Osteoblast (primary cell): ENCODE results near the gene CNTFR. TPM values are rescaled to one million over a fixed set of nuclear protein-coding genes. Genes with fewer than 3 reads are reported as not detected.

Source experiments
- DNase-seq: peaks from one replicate; pipeline ENCODE4 v3.0.0; 2011; ENCODE audit warnings: low spot score, mixed read lengths; ENCODE audit not compliant: insufficient read length; ENCODE audit errors: missing footprints
- H2AFZ ChIP-seq: 2 replicates; pipeline ENCODE4 v1.6.0; 2011; ENCODE audit warnings: mild to moderate bottlenecking, low read length
- H3K27ac ChIP-seq: 2 replicates; pipeline ENCODE4 v1.5.1; 2011; ENCODE audit warnings: mild to moderate bottlenecking, low read depth, low read length, moderate library complexity
- H3K27me3 ChIP-seq: 2 replicates; pipeline ENCODE4 v1.6.0; 2012; ENCODE audit warnings: mild to moderate bottlenecking, control low read depth, inconsistent platforms, low read length, moderate library complexity; ENCODE audit not compliant: insufficient read depth
- H3K36me3 ChIP-seq: 2 replicates; pipeline ENCODE4 v1.5.1; 2011; ENCODE audit warnings: mild to moderate bottlenecking, low read length, control low read depth, moderate library complexity; ENCODE audit not compliant: insufficient read depth
- H3K4me1 ChIP-seq: 2 replicates; pipeline ENCODE4 v1.5.1; 2011; ENCODE audit warnings: mild to moderate bottlenecking, low read length, control low read depth, moderate library complexity; ENCODE audit not compliant: insufficient read depth
- H3K4me2 ChIP-seq: 2 replicates; pipeline ENCODE4 v1.6.0; 2011; ENCODE audit warnings: mild to moderate bottlenecking, low read length; ENCODE audit not compliant: insufficient read depth
- H3K4me3 ChIP-seq: fragments of 200-600 bp; sonication (generic); 3 replicates; pipeline ENCODE4 v1.5.1; 2012; ENCODE audit warnings: mild to moderate bottlenecking, low read length, inconsistent platforms; ENCODE audit not compliant: insufficient read depth
- H3K79me2 ChIP-seq: 2 replicates; pipeline ENCODE4 v1.6.0; 2012; ENCODE audit warnings: mild to moderate bottlenecking, low read length, control low read depth, inconsistent platforms; ENCODE audit not compliant: insufficient read depth
- H3K9me3 ChIP-seq: 2 replicates; pipeline ENCODE4 v1.5.1; 2011; ENCODE audit warnings: low read depth, low read length, control low read depth
- H4K20me1 ChIP-seq: 2 replicates; pipeline ENCODE4 v1.6.0; 2012; ENCODE audit warnings: mild to moderate bottlenecking, low read length, control low read depth; ENCODE audit not compliant: insufficient read depth
- total RNA-seq: library from RNA; depleted of rRNA; stranded (reverse); fragments of >200 nt; gene quantifications from 2 replicates; pipeline ENCODE4 v1.2.3, GENCODE V29; 2012
- TF ChIP-seq, protein P1 (sequence below): IDR thresholded peaks from 2 replicates; pipeline ENCODE4 v1.5.1; 2011; ENCODE audit warnings: mild to moderate bottlenecking, low read depth, low read length, moderate library complexity; ENCODE audit errors: extremely low read depth

CNTFR gene
- total RNA-seq, 1 donor, result not detected

DNA sequence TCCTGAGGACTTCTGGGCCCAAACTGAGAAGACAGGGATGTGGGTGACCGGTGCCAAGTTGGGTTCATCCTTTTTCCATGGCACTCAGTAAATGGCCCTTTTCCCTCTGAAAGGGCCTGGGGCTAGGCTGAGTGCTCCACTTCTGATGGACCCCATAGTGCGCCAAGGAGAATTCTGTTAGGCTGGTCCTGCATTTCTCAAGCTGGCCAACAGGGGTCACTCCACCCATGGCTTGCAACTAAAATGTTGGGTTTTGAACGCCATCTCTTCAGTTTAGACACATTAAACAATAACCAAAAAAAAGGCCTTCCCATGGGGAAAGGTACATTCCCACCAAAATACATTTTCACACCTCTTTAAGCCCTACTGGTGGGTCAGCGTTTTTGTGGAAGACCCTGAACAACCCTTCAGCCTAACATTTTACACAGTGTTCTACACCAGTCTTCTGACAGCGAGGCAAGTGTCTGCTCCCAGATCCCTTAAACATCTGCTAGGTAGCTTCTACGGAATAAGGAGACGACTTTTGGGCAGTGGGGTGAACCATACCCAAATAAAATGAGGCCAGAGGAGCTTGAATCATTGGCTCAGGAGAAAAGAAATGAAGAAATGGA, 27.3 kb downstream of the CNTFR start:
- Histone ChIP-seq H3K4me1 (no peaks in the 10 kb centered on the region), H3K4me3 (no peak overlapping the region), H3K36me3 (no peaks in the 10 kb centered on the region), H4K20me1 (no peaks in the 10 kb centered on the region), H3K27ac (no peak overlapping the region), H3K4me2 (no peak overlapping the region), H3K79me2 (no peaks in the 10 kb centered on the region), H3K27me3 (peaks cover 7% of the 10 kb centered on the region), H2AFZ (no peak overlapping the region), H3K9me3 (no peaks in the 10 kb centered on the region)
- DNase-seq, result no peak
- TF ChIP-seq, protein P1, sequence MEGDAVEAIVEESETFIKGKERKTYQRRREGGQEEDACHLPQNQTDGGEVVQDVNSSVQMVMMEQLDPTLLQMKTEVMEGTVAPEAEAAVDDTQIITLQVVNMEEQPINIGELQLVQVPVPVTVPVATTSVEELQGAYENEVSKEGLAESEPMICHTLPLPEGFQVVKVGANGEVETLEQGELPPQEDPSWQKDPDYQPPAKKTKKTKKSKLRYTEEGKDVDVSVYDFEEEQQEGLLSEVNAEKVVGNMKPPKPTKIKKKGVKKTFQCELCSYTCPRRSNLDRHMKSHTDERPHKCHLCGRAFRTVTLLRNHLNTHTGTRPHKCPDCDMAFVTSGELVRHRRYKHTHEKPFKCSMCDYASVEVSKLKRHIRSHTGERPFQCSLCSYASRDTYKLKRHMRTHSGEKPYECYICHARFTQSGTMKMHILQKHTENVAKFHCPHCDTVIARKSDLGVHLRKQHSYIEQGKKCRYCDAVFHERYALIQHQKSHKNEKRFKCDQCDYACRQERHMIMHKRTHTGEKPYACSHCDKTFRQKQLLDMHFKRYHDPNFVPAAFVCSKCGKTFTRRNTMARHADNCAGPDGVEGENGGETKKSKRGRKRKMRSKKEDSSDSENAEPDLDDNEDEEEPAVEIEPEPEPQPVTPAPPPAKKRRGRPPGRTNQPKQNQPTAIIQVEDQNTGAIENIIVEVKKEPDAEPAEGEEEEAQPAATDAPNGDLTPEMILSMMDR, result peak; percentile 49

DNA sequence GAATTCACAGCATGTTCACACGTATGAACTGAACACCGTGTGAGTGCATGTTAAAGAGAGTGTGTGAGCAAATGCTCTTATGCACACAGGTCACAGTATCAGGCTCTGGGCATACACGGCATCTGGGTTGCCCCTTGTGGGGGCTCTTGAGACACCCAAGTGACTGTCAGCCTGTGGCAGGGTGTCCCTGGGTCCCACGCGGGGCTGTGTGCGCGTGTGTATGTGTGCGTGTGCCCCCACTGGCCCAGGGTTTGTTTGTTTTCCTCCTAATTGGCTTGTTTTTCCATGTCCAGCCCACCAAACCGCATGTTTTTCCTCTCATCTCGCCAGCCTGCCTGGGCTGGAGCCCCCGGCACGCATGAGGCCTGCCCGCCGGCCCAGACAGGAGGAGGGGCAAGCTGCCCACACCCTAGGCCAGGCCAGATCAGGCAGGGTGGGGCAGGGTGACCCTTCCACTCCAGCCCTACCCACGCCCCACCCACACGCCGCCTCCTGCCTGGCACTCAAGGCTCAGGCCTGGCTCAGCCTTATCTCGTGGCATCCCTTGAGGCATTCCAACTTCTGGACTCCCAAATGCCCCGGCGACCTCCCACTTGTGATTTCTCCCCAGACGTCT, 28.8 kb downstream of the CNTFR start:
- Histone ChIP-seq H3K4me2 (peak overlapping the region; percentile 37), H3K36me3 (no peaks in the 10 kb centered on the region), H3K4me1 (no peaks in the 10 kb centered on the region), H3K79me2 (no peaks in the 10 kb centered on the region), H2AFZ (no peak overlapping the region), H3K4me3 (no peak overlapping the region), H3K9me3 (no peaks in the 10 kb centered on the region), H3K27ac (no peak overlapping the region), H3K27me3 (peaks cover 5% of the 10 kb centered on the region), H4K20me1 (no peaks in the 10 kb centered on the region)
- TF ChIP-seq, protein P1, result no peak
- peak; percentile 45 for DNase-seq

DNA sequence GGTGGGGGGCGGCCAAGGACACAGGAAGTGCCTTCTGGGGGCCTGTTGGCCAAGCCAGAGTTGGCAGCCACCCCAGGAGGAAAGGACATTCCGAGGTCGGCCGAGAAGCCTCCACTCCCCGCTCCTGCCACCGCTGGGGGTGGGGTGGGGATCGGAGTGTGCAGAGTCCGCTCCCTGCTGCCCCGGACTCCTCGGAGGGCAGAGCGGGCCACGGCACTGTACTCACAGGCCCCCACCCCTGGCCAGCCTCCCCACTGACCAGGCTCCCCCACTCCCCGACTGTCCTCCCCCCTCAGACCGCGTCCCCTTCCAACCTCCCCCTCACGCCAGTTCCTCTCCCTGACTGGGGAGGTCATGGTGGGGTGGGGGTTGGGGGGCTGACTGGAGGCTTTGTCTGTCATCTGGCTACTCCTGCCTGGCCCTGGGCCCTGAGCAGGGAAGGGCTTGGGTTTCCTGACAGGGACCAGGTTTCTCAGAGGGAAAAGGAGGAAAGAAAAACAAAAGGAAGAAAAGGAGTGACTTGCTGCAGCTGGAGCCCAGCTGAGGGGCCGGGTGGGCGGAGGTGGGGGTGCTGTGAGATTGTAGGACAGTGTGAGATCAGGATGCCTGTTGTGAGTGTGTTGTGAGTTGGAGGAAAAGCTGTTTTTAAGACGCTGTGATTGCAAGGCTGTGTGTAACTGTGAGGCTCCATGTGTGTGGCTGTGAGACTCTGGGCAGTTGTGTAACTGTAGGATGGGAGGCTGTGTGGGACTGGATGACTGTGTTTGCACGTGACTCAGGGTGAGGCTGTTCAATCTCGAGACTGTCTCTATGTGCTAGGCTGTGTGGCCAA, 29.7 kb downstream of the CNTFR start:
- peak overlapping the region; percentile 37 for H3K4me2 ChIP-seq
- peaks cover 5% of the 10 kb centered on the region for H3K27me3 ChIP-seq
- H4K20me1 ChIP-seq, result no peaks in the 10 kb centered on the region
- no peak overlapping the region for H3K27ac ChIP-seq
- peak overlapping the region; percentile 35 for H3K4me3 ChIP-seq
- H2AFZ ChIP-seq, result peak overlapping the region; percentile 5
- H3K79me2 ChIP-seq, result no peaks in the 10 kb centered on the region
- H3K4me1 ChIP-seq, result no peaks in the 10 kb centered on the region
- TF ChIP-seq, protein P1, result no peak
- no peaks in the 10 kb centered on the region for H3K36me3 ChIP-seq
- DNase-seq, result peak; percentile 99
- H3K9me3 ChIP-seq, result no peaks in the 10 kb centered on the region
